Right renal cortex interstitium (tissue), 3 donors: ENCODE data around the gene ERCC4. TPM values are rescaled to one million over a fixed set of nuclear protein-coding genes. Genes with fewer than 3 reads are reported as not detected.
A peak's percentile ranks its signal among the peaks of the same experiment; 100 is the strongest.
"Not testable (repeated sequence)": the region's sequence is repeated elsewhere in the genome, so short reads cannot be mapped to it uniquely, and the experiment has no call there.

Experiments used
- DNase-seq, 3 donors: peaks; one replicate each; pipeline ENCODE4 v3.0.0-alpha.2; 2013; ENCODE audit warnings: low read depth in 3 of 3, low spot score in 2 of 3
- polyA plus RNA-seq, 3 donors: library from polyadenylated mRNA; unstranded; fragments of 120-200 nt; gene quantifications; one replicate each; pipeline ENCODE4 v1.2.1, GENCODE V29; 2013; ENCODE audit not compliant: insufficient read length in 3 of 3

The ERCC4 gene
- 10 to 100 TPM; 12.6 to 18.0 (median 17.8) TPM for polyA plus RNA-seq

DNA sequence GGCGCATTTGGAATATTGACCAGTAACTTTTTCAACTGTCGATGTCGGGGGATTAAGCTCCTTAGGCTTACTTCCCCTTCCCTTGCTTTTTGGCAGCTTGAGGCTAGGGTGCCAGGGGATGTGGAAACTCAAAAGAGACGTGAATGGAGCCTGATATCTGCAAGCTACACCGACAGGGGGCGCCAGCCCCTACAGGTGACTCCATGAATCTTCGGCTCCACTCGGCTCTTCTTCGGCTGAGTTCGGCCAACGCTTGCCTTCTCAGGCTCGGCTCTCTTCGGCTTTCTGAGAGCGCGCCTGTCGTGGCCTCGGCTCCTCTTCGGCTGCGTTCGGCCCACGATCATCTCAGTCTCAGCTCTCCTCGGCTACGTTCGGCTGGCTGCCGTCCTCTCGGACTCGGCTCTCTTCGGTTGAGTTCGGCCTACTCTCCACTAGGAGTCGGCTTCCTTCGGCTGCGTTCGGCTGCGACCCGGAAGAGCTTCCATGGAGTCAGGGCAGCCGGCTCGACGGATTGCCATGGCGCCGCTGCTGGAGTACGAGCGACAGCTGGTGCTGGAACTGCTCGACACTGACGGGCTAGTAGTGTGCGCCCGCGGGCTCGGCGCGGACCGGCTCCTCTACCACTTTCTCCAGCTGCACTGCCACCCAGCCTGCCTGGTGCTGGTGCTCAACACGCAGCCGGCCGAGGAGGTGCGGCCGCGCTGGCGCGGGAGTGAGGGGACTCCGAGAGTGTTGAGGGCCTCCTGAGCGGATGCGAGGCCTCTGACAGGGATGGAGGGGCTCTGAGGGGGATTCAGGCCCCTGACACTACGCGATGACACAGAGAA is at the start of gene ERCC4:
ERCC4 (plus strand) TSS at position 472 of the 827 bp plus-strand sequence; CDS start at position 484, 12 bp downstream.
- DNase-seq: peak; percentile 97 to 98 (median 98)

DNA sequence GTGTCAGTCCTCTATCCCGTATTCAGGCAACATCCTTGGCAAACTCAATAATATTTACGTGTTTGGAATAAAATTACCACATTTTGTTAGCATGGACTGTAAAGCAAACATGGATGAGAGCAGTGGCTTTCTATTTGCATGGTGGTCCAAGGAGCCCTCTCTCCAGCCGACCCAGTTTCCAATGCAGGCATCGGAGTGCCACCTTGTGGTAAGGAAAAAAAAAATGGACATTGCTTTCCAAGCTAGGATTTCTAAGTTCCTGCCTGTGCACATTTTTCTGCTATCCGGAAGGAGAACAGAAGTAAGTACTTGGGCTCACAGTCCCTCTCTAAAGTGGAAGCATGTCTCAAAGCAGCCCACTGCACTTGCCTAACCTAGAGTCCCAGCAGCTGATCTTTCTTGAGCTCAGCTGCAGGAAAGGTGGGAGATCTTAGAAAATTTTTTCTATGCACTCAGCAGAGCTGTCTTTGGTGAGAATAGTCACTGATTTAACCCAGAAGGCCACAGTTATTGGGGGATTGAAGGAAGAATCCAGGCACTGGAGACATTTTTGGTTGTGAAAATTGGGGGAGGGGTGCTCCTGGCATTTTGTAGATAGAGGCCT is 46.0 kb upstream of the ERCC4 start:
- DNase-seq: peak in 2 of 3 donors; percentile 15 to 43

DNA sequence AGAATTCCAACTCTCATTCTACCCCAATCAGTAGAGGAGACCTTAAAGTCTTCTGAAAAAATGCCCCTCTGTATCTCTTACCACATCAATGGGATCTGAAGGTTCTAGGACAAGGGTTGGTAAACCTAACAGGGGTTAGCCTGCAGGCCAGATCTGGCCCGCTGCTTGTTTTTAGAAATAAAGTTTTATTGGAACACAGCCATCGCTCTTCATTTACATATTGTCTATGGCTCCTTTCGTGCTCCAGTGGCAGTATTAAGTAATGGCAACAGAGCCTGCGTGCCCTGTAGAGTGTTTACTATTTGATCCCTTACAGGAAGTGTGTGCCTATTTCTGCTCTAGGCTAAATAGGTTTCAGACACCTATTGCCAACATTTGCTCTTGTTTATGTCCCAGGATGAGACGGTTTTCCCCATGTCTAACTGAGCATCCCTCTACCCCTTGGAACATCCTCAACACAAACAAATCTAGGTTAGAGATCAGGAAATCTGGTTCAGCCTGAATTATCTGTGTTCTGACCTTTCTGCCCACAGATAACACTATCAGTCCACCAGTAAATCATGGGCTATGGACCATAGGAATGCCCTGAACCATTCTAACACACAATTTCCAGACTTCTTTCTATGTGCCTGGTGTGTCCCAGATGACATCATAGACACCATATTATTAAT is 44.2 kb upstream of the ERCC4 start:
- no peak for DNase-seq

DNA sequence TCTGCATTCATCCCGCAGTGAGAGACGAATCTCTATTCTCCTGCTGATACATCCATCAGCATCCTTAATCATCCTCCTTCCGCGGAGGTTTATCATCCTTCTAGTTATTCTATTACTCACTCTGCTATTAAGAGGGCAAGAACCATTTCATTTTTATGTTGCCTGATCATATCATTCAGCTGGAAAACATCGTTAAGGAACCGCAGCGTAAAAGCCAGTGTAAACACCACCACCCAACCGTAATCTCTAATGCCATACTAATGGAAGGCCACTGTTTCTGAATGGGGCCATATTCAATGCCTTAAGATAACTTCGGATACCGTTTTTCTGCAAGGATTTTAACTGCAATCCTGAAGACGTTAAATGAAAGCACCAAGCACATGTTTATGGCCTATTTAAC is 36.7 kb upstream of the ERCC4 start:
- DNase-seq: no peak

DNA sequence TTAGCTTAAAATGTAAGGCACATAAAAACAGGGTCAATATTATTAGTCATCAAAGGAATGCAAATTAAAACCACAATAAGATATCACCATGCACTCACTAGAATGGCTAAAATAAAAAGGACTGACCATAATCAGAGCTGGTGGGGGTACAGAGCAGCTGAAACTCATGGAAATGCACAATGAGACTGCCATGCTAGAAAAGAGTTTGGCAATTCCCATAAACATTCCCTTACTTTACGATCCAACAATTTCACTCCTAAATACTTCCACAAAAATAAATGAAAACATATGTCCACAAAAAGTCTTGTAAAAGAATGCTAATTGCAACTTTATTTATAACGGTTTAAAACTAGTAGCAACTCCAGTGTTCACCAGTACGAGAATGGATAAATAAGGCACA is 36.1 kb upstream of the ERCC4 start:
- DNase-seq: no peak

DNA sequence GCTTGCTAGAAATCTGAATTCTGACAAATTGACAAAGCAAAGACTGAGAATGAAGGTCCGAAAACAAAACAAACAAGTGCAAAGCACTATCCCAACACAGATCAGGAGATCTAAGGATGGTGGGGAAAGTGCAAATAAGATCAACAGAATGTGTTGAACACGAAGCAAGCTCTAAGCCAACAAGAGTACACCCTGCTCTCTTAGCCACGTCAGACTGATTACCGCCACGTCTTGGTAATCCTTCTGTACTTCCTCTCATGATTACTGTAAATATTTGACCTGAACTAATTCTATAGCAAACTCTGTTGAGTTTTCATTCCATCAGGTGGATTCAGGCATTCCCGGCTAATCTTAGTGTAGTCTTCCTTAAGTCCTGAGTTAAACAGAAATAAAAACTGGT is 34.3 kb upstream of the ERCC4 start:
- no peak for DNase-seq

DNA sequence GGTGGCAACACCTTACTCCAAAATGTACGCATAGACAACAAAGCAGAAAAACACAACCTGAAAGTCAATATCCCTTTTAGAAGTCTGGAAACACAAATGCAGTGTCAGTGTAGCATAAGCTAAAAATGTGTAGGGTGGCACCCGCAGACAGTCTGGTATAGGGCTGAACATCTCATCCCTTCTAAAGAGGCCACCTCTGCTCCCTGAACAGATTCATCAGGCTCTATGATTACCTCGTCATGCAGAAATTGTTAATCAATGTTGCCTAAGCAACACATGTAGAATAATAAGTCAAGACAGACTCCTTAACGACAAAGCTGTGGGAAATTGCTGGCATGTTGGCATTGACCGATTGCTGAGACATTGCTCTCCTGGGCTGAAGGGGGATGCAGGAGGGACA is 33.3 kb upstream of the ERCC4 start:
- no peak for DNase-seq

DNA sequence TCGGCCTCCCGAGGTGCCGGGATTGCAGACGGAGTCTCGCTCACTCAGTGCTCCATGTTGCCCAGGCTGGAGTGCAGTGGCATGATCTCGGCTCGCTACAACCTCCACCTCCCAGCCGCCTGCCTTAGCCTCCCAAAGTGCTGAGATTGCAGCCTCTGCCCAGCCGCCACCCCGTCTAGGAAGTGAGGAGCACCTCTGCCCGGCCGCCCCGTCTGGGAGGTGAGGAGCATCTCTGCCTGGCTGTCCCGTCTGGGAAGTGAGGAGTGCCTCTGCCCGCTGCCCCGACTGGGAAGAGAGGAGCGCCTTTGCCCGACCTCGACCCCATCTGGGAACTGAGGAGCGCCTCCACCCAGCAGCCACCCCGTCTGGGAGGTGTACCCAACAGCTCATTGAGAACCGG is 30.6 kb upstream of the ERCC4 start:
- DNase-seq: not testable (repeated sequence)

DNA sequence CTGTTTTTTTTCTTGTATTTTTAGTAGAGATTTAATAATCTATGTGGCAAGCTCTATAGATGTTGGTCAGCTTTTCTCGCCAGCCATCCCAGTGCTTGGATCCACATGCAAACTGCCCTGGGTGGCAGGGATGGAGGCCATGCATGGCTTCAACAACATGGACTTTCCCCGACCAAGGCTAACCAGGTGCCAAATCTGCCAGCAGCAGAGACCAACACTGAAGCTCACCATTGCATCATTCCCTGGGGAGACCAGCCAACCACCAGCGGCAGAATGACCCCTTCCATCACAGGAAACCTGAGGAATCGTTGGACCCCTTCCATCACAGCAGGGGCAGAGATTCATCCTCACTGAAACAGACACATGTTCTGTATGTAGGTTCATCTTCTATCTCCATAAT is 27.7 kb upstream of the ERCC4 start:
- no peak for DNase-seq

DNA sequence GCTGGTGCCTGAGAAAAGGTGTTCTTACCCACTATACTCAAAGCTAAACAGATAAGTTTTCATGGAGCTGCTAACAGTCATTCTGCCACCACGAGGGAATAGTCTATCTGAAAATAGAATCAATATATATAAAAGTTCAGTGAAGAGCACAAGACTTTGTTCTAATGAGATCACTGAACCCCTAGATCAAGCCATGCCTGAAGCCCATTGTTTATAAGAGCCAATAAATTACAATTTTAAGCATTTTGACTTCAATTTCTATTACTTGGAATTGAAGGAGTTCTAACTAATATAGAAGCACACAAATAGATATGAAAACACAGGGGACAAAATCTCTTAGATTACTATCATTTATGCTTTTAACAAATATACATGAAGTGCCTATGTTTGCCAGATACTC is 24.4 kb upstream of the ERCC4 start:
- no peak for DNase-seq

DNA sequence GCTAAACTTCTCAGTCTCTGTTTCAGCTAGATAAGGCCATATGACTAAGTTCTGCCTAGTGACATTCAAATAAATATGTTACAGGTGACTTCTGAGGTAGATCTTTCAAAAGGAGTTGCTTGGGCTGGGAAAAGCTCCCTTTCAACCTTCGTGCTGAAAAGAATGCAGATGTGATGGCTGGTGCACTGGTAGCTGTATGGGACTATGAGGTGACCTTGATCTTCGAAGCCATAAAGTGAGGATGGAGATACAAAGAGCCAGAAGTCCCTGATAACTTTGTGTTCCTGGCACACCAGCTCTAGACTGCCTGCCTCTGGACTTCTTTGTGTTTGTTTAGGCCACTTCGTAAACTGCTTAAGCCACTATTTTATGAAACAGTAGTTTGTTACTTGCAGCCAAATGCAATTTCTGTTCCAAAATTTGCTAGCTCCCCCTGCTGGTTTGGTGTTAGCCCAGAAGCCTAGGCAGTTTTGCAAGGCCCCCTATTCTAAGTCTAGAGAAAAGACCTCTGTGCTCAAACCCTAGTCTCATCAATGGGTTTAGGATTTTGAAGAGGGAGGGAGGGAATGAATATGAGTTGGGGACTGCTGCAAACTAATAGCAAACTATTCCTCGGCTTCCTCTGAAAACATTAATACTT is 23.3 kb upstream of the ERCC4 start:
- DNase-seq: no peak

DNA sequence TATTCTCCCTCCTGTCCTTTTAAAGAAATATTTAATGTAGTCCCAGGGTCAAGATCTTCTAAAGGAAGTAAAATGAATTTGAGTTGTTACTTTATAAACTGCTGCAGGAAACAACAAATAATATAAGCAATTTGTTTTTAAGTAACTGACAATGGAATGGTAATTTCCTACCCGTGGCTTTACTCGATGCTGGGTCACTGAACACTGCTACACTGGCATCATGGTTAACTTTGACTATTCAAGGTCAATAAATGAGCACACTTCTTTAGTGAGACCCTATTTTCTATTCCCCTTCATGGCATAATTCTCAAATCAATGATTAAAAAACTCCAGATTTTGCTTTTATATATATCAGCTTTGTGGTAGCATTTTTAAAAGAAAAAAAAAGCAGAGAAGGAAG is 22.1 kb upstream of the ERCC4 start:
- no peak for DNase-seq

DNA sequence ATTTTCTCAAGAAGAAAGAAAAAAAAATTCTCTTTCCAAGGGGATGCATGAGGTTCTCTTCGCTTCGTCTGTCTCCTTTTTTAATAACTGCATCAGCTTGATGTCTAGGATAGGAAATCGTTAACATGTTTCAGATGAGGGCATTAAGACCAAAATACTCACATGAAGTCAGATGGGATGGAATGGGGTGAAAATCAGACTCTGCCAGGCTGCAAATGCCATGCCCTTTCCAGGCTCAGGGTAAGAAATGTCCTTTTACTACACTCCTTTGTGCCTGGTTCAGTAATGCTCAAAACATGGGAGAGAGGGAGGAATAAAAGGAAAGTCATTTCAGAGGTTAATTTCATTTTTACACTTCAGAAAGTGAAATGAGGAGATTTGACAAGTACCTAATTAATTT is 21.7 kb upstream of the ERCC4 start:
- no peak for DNase-seq

DNA sequence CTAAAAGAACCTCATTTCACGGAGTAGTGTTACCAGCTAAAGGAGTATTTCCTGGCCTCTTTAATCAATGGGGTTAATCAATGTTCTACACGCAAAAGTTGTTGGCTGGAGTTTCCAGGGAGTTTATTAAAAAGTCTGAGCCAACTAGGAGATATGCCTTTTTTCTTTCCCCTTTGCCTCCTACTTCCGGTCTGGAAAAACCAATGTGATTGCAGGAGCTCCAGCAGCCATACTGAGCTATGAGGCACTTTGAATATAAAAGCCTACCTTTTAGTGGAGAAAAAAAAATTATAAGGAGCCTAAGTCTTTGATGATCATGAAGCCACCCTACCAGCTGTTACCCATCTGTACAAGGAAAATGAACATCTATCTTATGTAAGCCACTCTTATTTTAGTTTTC is 17.9 kb upstream of the ERCC4 start:
- DNase-seq: no peak

DNA sequence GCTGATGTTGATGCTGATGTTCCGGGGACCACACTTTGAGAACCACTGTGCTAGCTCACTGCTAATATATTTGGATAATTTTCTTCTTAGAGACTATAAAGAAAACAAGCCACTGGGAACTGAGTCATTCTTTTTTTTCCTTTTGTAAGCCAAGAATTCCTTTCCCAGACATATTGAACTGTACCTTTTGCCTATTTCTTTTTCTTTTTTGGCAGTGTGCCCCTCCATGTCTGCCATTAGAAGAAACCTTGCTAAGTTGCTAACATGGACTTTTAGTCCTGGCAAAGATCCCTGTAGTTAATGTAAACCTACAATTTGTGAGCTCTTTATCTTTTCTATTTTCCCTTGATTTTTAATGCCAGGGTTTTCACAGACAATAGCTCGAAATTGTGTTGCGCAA is 17.3 kb upstream of the ERCC4 start:
- no peak for DNase-seq

DNA sequence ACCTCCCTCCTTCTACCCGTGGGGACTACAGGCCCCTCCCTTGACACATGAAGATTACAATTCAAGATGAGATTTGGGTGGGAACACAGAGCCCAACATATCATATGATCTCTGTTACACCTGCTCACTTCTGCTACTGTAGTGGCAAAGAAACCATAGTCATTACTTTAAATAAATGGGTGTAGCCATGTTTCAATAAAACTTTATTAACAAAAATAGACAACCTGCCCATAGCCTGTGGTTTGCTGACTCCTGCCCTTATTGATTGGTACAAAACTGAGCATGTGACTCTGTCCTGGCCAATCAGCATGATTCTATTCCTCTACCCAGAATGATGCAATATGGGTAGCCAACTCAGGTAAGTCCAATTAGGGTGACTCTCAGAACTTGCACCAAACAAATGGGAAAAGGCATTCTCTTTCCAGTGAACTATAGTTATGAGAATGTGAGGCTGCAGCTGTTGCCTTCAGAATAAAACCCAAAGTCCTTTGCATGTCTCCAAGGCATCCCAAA is 15.7 kb upstream of the ERCC4 start:
- DNase-seq: no peak

DNA sequence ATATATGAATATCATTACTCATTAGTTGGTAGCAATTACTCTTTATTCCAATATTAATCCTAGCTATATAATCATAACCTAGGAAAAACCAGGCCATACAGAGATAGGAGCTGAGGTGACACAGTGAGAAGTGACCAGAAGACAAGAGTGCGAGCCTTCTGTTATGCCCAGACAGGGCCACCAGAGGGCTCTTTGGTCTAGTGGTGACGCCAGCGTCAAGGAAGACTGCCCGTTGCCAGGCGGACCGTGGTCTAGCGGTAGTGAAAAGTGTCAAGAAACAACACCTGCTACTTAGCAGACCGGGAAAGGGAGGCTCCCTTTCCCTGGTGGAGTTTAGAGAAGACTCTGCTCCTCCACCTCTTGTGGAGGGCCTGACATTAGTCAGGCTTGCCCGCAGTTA is 15.1 kb upstream of the ERCC4 start:
- not testable (repeated sequence) for DNase-seq

DNA sequence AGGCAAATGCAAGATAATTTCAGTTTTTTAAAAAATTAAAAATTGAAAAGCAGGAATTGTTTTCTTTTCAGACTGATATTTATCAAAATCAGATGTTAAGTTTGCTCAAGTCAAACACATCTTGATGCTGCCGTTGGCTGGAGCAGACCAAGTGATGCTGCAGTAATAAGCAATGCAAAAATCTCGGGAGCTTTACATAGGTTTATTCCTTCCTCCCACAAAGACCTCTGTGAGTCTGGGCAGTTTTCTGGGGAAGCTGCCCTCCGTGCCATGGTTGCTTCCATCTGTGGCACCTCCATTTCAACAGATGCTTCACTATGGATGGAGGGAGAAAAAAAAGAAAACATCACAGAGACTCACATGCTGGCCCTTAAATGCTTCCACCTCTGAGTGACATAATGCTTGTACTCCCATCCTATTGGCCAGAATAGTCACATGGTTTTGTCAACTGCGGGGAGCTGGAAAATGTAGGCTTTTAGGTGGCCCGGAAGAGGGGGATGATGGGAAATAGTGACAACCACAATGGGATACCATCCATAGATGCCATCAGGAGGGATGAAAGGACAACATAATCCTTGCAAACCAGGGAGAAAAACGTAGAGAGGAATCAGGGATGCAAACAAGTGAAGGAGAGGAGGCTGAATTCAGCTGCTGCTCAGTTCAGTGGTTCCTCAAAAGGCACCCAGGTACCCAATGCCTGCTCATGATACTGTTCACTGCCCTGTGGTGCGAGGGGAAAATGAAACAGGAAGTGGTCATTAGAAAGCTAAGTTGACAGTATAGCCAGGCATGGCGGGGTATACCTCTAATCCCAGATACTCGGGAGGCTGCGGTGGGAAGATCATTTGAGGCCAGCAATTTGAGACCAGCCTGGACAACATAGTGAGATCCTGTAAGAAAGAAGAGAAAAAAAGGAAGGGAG is 13.5 kb upstream of the ERCC4 start:
- no peak for DNase-seq

DNA sequence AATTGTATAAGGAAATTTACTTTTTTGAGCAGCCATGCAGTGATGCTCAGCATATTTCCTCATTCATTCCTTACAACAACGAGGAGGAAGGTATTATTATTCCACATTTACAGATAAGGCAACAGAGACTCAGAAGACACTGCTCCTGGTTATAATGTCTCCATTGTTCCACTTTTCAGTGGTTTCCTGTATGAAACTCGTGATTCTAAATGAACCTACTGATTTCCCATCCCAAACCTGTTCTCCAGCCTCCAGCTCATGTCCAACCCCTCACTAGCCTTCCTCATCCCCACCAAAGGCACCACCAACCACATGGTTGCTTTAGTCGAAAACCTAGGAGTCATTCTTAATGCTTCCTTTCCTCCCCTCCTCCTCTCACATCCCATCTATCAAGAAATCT is 12.5 kb upstream of the ERCC4 start:
- DNase-seq: no peak

DNA sequence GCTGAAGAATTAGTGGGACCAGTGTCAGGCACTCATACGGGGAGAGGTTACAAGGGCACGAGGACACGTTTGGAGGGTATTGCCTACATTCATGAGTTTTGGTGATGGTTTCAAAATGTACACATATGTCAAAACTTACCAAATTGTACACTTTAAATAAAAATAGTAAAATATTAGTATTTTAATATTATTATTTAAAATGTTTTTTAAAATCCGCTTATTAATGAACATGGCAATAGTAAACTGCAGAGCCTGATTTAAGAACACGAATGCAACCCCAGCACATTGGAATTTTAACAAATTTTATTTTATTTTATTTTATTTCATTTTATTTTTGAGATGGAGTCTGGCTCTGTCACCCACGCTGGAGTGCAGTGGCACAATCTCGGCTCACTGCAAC is 10.9 kb upstream of the ERCC4 start:
- DNase-seq: no peak
